K562 (cell line): ENCODE results near the gene MARK4. TPM values are rescaled to one million over a fixed set of nuclear protein-coding genes. Genes with fewer than 3 reads are reported as not detected.

ENCODE experiments used
- ATAC-seq: fragments of 200-7000 bp; cut with Tn5 transposase; 3 replicates; pipeline ENCODE4 v1.9.1; 2020; ENCODE audit warnings: moderate library complexity
- BruUV-seq: library from RNA; stranded (reverse); fragments of 400-500 nt; replicated peaks from 2 replicates; lab custom pipeline; 2021; lab: Mats Ljungman, UMichigan
- CTCF ChIA-PET: fragments of 300-600 bp; formaldehyde crosslinking; extraction: SDS; loops from one replicate; lab custom pipeline; 2021; ENCODE audit warnings: low intra/inter-chr PET ratio; lab: Yijun Ruan, JAX
- POLR2A ChIA-PET: fragments of 300-600, 350-650 bp; sonication (Branson Sonifier 250); formaldehyde crosslinking; extraction: SDS; loops from one replicate; lab custom pipeline; 2021; ENCODE audit warnings: antibody characterized with exemption, inconsistent platforms; lab: Yijun Ruan, JAX
- DNase-seq, 4 experiments: peaks; one replicate each; pipeline versions ENCODE4 v3.0.0 to v3.0.0-alpha.2; 2011 to 2018; ENCODE audit warnings: low spot score in 3 of 4, mixed read lengths in 3 of 4; ENCODE audit errors: extremely low read depth in 1 of 4
- FAIRE-seq: peaks from 2 replicates; lab custom pipeline; 2011; peaks lifted over from hg19 to GRCh38; lab: Jason Lieb, UNC
- H2AFZ ChIP-seq: 2 replicates; pipeline ENCODE4 v1.6.0; 2011; ENCODE audit warnings: low read depth, low read length, control low read depth, inconsistent platforms
- H3K27ac ChIP-seq: fragments of 200-600 bp; 3 replicates; pipeline ENCODE4 v1.8.0; 2011; ENCODE audit warnings: low read depth, mild to moderate bottlenecking, control low read depth, inconsistent platforms, low read length, moderate library complexity, mixed read lengths; ENCODE audit errors: extremely low read depth
- H3K27me3 ChIP-seq, 2 experiments: fragments of 300-600 bp in 1 of 2; 2 replicates in 1 of 2; 3 replicates in 1 of 2; pipeline versions ENCODE4 v1.6.0 to v1.8.0; 2011; ENCODE audit warnings: inconsistent platforms in 2 of 2, low read length in 2 of 2, mild to moderate bottlenecking in 1 of 2, mixed read lengths in 1 of 2, moderate library complexity in 1 of 2; ENCODE audit not compliant: control insufficient read depth in 2 of 2, insufficient read depth in 2 of 2
- H3K36me3 ChIP-seq: fragments of 300-600 bp; 3 replicates; pipeline ENCODE4 v1.8.0; 2011; ENCODE audit warnings: mild to moderate bottlenecking, low read length, inconsistent platforms; ENCODE audit not compliant: control insufficient read depth, insufficient read depth
- H3K4me1 ChIP-seq, 2 experiments: fragments of 200-600 bp in 1 of 2; replicated peaks in 1 of 2; 2 replicates in 1 of 2; 3 replicates in 1 of 2; pipeline versions ENCODE4 v1.5.1 to v1.8.0; 2011; ENCODE audit warnings: inconsistent platforms in 2 of 2, low read length in 2 of 2, mild to moderate bottlenecking in 1 of 2, mixed read lengths in 1 of 2, moderate library complexity in 1 of 2; ENCODE audit not compliant: control insufficient read depth in 2 of 2, insufficient read depth in 2 of 2
- H3K4me2 ChIP-seq: 2 replicates; pipeline ENCODE4 v1.6.1; 2011; ENCODE audit warnings: low read length, control low read depth, inconsistent platforms, mixed read lengths; ENCODE audit not compliant: insufficient read depth
- H3K4me3 ChIP-seq: fragments of 200-600 bp; sonication (generic), shearing (Covaris generic); 2 replicates; pipeline ENCODE4 v1.5.1; 2016; ENCODE audit warnings: control low read depth, inconsistent platforms
- H3K79me2 ChIP-seq: fragments of 200-600 bp; 3 replicates; pipeline ENCODE4 v1.8.0; 2011; ENCODE audit warnings: low read length, inconsistent platforms; ENCODE audit not compliant: control insufficient read depth, insufficient read depth
- H3K9ac ChIP-seq, 2 experiments: 2 replicates each; pipeline versions ENCODE4 v1.6.0 to v1.6.1; 2011; ENCODE audit warnings: low read depth in 2 of 2, low read length in 2 of 2, control low read depth in 1 of 2, inconsistent platforms in 1 of 2, mild to moderate bottlenecking in 1 of 2, mixed read lengths in 1 of 2; ENCODE audit not compliant: insufficient read depth in 1 of 2
- H3K9me1 ChIP-seq: one replicate; pipeline ENCODE4 v1.6.0; 2011; ENCODE audit warnings: inconsistent platforms, mild to moderate bottlenecking, low read length, moderate library complexity; ENCODE audit not compliant: control insufficient read depth, insufficient read depth
- H3K9me3 ChIP-seq: replicated peaks from 2 replicates; pipeline ENCODE4 v1.5.1; 2011; ENCODE audit warnings: low read depth, low read length, inconsistent platforms; ENCODE audit not compliant: control insufficient read depth, insufficient read depth
- H4K20me1 ChIP-seq: replicated peaks from 2 replicates; pipeline ENCODE4 v1.6.1; 2011; ENCODE audit warnings: low read length, inconsistent platforms, mixed read lengths; ENCODE audit not compliant: control insufficient read depth, insufficient read depth
- ATF7 ChIP-seq: fragments of 450-650 bp; IDR thresholded peaks from 2 replicates; pipeline ENCODE4 v1.7.1; 2014; ENCODE audit warnings: mild to moderate bottlenecking, moderate library complexity
- CREB3 ChIP-seq: fragments of 450-650 bp; conservative IDR thresholded peaks from 2 replicates; pipeline ENCODE4 v1.6.1; 2016; ENCODE audit warnings: missing genetic modification characterization, low read depth, mild to moderate bottlenecking, missing compliant biosample characterization, moderate library complexity
- E2F5 ChIP-seq: sonication (generic); formaldehyde crosslinking; IDR thresholded peaks from 2 replicates; pipeline ENCODE4 v1.8.0; 2022; ENCODE audit warnings: mild to moderate bottlenecking, missing genetic modification reagents
- HDAC3 ChIP-seq: fragments of 450-650 bp; IDR thresholded peaks from 2 replicates; pipeline ENCODE4 v1.6.1; 2018; ENCODE audit warnings: borderline replicate concordance, mild to moderate bottlenecking, moderate library complexity; ENCODE audit not compliant: partially characterized antibody
- OTX1 ChIP-seq: fragments of 450-650 bp; formaldehyde crosslinking; IDR thresholded peaks from 2 replicates; pipeline ENCODE4 v1.4.0; 2022; ENCODE audit warnings: mild to moderate bottlenecking
- SPI1 ChIP-seq: IDR thresholded peaks from 2 replicates; pipeline ENCODE4 v1.6.1; 2011; ENCODE audit warnings: low read depth, low read length, control low read depth, borderline replicate concordance
- STAG1 ChIP-seq: sonication (generic); formaldehyde crosslinking; IDR thresholded peaks from 2 replicates; pipeline ENCODE4 v1.5.0; 2020; ENCODE audit warnings: missing genetic modification reagents, borderline replicate concordance
- ZNF121 ChIP-seq: sonication (generic); formaldehyde crosslinking; conservative IDR thresholded peaks from 2 replicates; pipeline ENCODE4 v1.8.0; 2022; ENCODE audit warnings: missing genetic modification reagents
- ZNF324 ChIP-seq: fragments of 250-450 bp; sonication (Bioruptor Pico); IDR thresholded peaks from 2 replicates; pipeline ENCODE4 v1.4.0; 2020; ENCODE audit warnings: mild to moderate bottlenecking
- ZNF507 ChIP-seq: conservative IDR thresholded peaks from 2 replicates; pipeline ENCODE4 v1.6.1; 2017; ENCODE audit warnings: missing genetic modification characterization, missing compliant biosample characterization
- ZNF551 ChIP-seq: fragments of 250-450 bp; sonication (Bioruptor Pico); IDR thresholded peaks from 2 replicates; pipeline ENCODE4 v1.5.0; 2021; ENCODE audit warnings: mild to moderate bottlenecking, moderate library complexity
- WGBS: fragments of 100-300 bp; shearing (Covaris generic); methylation state at CpG from one replicate; pipeline ENCODE4 v1.1.6; 2016; ENCODE audit warnings: low coverage, mixed read lengths; ENCODE audit not compliant: insufficient coverage; ENCODE audit errors: missing lambda C conversion rate; 5-methylcytosine and 5-hydroxymethylcytosine counted together
- in situ Hi-C: fragments of 300-500 bp; cut with MboI; formaldehyde crosslinking; loops from 4 replicates; pipeline ENCODE4 v1.15.0; 2018; ENCODE audit warnings: inconsistent platforms, mixed read lengths
- intact Hi-C: fragments of 100-400 bp; cut with micrococcal nuclease; formaldehyde crosslinking; loops from 2 replicates; pipeline ENCODE4 v1.14.2; 2022
- polyA plus RNA-seq, 8 experiments: library from polyadenylated mRNA; depleted of rRNA in 4 of 8; stranded (reverse) in 5 of 8; unstranded in 3 of 8; fragments of >200 nt; fragmentation: Nextera tagmentation in 2 of 8; fragmentation: Illumina TruSeq in 1 of 8; extraction: Ambion mirVana in 2 of 8; extraction: Trizol in 1 of 8; gene quantifications; 2 replicates each; pipeline versions ENCODE4 v1.2.1 to v1.2.3, GENCODE V29; 2011 to 2014; ENCODE audit warnings: inconsistent platforms in 1 of 8, missing spikeins in 1 of 8
- total RNA-seq, 7 experiments: library from RNA; depleted of rRNA in 6 of 7; stranded (reverse); fragments of >200 nt in 6 of 7; fragmentation: Illumina TruSeq in 2 of 7; extraction: Trizol in 2 of 7; gene quantifications; 2 replicates each; pipeline versions ENCODE4 v1.2.1 to v1.2.3, GENCODE V29; 2011 to 2021; ENCODE audit warnings: low replicate concordance in 1 of 7
- TF ChIP-seq, protein P1 (sequence below), 3 experiments: IDR thresholded peaks in 2 of 3; conservative IDR thresholded peaks in 1 of 3; 2 replicates each; pipeline ENCODE4 v1.5.1; 2011 to 2012; ENCODE audit warnings: low read length in 3 of 3, mild to moderate bottlenecking in 3 of 3, control low read depth in 2 of 3, improper control_type of control experiment in 1 of 3, inconsistent platforms in 1 of 3, low read depth in 1 of 3, mixed read lengths in 1 of 3, moderate library complexity in 1 of 3; ENCODE audit not compliant: insufficient read depth in 2 of 3

Gene MARK4
- total and polyA plus RNA-seq, 9 of the 15 experiments (the other 6 are each of a cell fraction or from before 2014, with no cell fraction given): 0.52 to 29.4 (median 8.6) TPM

DNA sequence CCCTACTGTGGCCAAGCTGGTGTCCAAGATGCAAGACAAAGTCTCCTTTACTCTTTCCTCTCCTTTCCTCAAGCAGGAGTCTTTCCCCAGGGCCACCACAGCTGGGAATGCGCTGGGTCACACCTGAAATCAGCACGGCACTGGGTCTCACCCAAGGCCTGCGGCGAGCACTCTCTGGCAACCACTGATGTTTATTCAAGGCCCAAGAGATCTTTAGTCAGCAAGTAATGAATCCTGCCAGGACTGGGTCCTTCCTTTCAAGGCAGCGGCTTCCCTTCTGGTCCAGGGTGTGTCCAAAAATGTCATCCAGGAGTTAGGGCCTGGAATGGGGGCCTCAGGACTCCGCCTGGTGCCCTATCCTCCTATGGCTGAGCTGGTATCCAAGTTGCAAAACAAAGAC is 48.4 kb upstream of the MARK4 start:
- BruUV-seq: no TSS peak
- no peak for FAIRE-seq
- WGBS: 79% methylated on average over 5 of the region's 6 CpGs

More for the DNA sequence above, 48.4 kb upstream of the MARK4 start:
- POLR2A ChIA-PET: no interaction called here
- H3K4me3 ChIP-seq: no peak overlapping the region
- in situ Hi-C loops (loop anchor here (5.0 kb wide), 1 partner anchor 135 kb away; no protein-coding TSS in a partner anchor), intact Hi-C loops (no loop called here)
- H3K9me1 ChIP-seq: no peaks in the 10 kb centered on the region
- H3K9me3 ChIP-seq: no peaks in the 10 kb centered on the region
- H3K4me1 ChIP-seq: no peaks in the 10 kb centered on the region; a peak in 1 of 5 replicates
- no peaks in the 10 kb centered on the region for H3K79me2 ChIP-seq
- no peak overlapping the region for H3K27ac ChIP-seq
- ATAC-seq: no peak
- TF ChIP-seq ZNF121 (CRISPR knock-in tag) (no peak), ATF7 (no peak), ZNF507 (tag) (no peak), ZNF324 (CRISPR knock-in tag) (no peak), STAG1 (CRISPR knock-in tag) (no peak), SPI1 (no peak), CREB3 (tag) (no peak), ZNF551 (CRISPR knock-in tag) (no peak), OTX1 (CRISPR knock-in tag) (no peak), HDAC3 (no peak), E2F5 (CRISPR knock-in tag) (no peak)
- TF ChIP-seq, protein P1, sequence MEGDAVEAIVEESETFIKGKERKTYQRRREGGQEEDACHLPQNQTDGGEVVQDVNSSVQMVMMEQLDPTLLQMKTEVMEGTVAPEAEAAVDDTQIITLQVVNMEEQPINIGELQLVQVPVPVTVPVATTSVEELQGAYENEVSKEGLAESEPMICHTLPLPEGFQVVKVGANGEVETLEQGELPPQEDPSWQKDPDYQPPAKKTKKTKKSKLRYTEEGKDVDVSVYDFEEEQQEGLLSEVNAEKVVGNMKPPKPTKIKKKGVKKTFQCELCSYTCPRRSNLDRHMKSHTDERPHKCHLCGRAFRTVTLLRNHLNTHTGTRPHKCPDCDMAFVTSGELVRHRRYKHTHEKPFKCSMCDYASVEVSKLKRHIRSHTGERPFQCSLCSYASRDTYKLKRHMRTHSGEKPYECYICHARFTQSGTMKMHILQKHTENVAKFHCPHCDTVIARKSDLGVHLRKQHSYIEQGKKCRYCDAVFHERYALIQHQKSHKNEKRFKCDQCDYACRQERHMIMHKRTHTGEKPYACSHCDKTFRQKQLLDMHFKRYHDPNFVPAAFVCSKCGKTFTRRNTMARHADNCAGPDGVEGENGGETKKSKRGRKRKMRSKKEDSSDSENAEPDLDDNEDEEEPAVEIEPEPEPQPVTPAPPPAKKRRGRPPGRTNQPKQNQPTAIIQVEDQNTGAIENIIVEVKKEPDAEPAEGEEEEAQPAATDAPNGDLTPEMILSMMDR (IDR thresholded peaks at IDR 0.05 in 2 of 3, conservative IDR thresholded peaks at IDR 0.05 in 1 of 3; ENCODE audit: insufficient read depth in 2 of 3, low read depth in 1 of 3, low read length in 3 of 3): no peak
- TF ChIP-seq, all 486 proteins: peak for 0
- no peak overlapping the region for H2AFZ ChIP-seq
- H3K9ac ChIP-seq: peak overlapping the region in 1 of 2 experiments; percentile 17; a peak in 2 of 4 replicates
- DNase-seq: no peak
- no peaks in the 10 kb centered on the region for H4K20me1 ChIP-seq
- CTCF ChIA-PET: no interaction called here
- H3K4me2 ChIP-seq: no peak overlapping the region
- no peaks in the 10 kb centered on the region for H3K36me3 ChIP-seq
- peaks cover 0 to 5% of the 10 kb centered on the region in 2 experiments; a peak in 1 of 5 replicates for H3K27me3 ChIP-seq
